ENCODE measurements around the gene UGT2B15.
"Not testable (repeated sequence)": the region's sequence is repeated elsewhere in the genome, so short reads cannot be mapped to it uniquely, and the experiment has no call there.

UGT2B15 gene

DNA sequence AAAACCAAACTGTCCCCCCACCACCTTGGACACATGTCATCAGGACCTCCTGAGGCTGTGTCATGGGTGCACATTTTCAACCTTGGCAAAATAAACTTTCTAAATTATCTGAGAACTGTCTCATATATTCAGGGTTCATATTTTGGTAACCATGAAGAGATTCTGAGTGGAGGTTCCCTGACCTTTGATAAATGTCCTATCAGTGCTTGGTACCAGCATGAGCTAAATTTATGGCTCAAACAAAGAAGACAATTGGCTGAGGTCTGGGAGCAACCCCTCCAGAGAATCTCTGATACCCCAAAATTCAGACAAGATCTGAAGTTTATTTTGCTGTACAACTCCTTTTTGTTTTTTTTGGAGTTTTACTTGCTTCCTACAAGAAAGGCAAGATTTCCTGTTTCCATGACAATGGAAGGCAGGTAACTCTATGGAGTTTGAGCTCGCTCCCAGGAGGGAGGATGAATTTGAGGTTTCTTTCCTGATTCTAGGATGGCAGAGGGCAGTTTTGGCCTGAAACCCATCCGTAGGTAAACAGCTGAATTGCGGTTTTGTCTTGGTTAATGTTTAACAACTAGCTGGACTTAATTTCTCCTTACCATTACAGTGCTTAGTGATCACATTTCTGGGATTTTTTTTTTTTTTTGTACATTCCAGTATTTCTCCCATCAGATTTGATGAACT lies 14.5 kb downstream of the UGT2B15 start:
- no peak for DNase-seq (ENCODE audit: low spot score)

DNA sequence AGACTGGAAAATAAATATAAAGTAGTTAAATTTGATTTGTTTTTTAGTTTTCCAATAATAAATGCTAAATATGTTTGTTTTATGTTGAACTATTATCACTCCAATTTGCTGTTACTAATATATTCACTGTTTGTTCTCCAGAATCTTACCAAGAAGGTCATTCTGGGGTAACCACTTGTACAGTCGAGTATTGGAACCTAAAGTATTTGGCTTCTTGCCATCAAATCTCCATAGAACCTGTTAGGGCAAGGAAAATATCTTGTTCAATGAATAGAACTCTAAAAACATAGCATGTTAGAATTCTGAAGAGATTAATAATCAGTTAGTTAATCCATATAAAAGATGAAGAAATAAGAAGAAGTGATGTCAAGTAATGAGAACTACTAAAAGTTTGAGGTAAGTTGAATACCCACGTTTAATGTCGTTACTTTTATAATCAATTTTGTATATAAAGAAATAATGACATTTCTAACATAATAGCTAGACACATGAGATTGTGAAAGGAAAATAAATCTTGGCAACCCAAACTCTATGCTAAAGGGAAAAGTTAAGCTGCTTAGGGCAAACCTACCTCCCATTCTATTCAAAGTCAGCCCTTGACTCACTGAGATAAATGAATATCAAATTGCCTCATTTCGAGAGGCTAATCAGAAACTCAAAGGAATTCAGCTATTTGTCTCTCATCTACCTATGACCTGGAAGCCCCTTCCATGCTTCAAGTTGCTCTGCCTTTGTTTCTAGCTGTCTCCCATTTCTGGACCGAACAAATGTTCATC lies 15.3 kb downstream of the UGT2B15 start:
- no peak for DNase-seq (ENCODE audit: low spot score)

DNA sequence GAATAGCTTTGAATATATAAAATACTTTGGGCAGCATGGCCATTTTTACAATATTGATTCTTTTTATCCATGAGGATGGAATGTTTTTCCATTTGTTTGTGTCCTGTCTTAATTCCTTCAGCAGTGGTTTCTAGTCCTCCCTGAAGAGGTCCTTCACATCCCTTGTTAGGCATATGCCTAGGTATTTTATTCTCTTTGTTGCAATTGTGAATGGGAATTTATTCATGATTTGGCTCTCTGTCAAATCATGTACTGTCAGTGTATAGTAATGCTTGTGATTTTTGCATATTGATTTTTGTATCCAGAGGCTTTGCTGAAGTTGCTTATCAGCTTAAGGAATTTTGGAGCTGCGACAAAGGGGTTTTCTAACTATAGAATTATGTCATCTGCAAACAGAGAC lies 18.5 kb downstream of the UGT2B15 start:
- DNase-seq (ENCODE audit: low spot score), result no peak

DNA sequence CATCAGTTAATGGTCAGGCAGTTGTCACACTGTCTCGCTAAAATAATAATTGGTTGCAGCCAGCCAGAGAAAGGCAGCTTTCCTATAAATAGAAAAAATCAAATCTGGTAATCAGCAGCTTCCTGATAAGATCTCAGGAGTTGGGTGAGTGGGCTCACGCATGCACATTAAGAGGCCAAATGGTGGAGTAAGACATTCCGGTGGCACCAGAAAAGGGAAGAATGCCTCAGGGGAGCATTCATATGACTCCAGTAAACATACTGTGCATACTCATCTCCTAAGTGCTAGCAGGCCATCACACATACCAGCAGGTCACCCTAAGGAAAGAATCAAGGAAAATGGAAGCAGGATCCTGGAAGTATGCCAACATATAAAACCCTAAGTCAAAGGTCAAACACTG lies 40.1 kb downstream of the UGT2B15 start:
- no peak for DNase-seq (ENCODE audit: low spot score)

DNA sequence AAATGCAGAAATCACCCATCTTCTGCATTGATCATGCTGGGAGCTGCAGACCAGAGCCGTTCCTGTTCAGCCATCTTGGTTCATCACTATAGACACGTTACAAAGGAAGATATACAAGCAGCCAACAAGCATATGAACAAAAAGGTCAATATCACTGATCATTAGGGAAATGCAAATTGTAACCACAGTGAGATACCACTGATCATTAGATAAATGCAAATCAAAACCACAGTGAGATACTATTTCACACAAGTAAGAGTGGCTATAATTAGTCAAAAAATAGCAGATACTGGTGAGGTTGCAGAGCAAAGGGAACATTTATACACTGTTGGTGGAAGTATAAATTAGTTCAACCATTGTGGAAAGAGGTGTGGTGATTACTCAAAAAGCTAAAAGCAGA lies 47.7 kb downstream of the UGT2B15 start:
- DNase-seq (ENCODE audit: low spot score), result not testable (repeated sequence)

DNA sequence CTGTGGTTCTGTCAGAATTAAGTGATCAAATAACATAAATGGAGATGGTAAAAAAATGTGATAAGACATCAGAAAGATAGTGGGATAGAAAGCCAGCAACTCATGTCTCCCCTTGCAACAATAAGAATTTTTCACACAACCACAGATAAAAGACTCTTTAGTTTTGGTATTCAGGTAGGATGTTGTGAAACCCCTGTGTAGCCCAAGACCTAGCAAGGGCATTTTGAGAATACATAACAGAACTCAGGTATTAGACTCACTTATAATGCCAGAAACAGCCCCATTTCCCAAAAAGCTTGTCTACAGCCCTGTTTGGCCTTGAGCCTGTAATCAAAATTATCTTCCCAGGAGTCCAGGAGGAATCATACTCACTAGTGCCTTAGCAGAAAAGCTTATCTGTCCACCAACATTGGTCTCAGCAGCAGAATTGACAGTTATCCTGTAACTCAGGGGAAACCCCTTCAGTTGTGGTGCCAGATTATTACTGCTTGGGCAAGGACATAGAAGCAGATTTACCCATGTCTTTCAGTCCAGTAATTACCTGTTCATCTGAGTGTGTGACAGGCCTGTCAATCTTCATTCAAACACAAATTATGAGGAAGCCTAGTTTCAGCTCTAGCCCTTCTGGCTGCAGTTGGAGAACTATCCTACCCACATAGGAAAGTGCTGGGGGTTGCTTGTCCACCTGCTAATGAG lies 53.3 kb downstream of the UGT2B15 start:
- no peak for DNase-seq (ENCODE audit: low spot score)

DNA sequence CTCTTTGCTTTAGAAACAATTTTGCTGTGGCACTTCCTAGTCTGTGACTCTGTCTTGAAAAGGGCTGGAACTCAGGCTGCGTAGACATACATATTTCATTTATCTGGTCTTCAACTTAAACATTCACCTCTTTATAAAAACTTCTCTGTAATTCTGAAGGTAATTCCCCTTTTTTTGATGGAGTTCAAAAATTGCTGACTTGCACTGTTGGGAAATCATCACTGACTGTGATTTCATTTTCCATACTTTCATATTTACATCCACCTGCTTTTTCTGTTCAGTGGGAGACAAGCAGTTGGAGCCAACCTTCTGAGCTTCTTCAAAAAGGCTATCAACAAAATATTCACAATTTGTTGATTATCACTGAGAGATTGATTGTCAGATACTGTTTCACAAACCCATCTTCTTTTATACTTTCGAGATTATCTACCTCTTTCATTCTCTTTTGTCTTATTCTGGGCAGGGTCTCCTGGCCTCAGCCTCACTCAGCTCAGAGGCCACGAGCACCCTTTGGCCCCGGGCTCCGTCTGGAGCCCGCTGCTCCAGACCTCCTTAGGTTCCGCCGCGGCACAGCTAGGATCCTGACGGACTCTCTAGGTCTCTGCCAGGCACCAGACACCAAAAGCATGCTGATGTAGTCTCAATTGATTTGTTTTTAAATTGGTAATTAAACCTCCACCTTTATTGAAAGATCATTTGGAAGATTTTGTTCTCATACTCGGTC lies 54.6 kb downstream of the UGT2B15 start:
- no peak for DNase-seq (ENCODE audit: low spot score)

DNA sequence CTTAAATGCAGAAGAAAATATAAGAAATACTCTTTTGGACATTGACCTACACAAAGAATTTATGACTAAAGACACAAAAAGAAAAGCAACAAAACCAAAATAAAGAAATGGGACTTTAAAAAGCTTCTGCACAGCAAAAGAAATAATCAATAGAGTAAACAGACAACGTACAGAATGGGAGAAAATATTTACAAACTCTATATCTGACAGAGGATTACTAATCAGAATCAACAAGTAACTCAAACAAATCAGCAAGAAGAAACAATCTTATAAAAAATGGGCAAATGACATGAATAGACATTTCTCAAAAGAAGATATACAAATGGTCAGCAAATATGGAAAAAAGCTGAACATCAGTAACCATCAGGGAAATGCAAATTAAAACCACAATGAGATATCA lies 56.7 kb downstream of the UGT2B15 start:
- DNase-seq (ENCODE audit: low spot score), result no peak

DNA sequence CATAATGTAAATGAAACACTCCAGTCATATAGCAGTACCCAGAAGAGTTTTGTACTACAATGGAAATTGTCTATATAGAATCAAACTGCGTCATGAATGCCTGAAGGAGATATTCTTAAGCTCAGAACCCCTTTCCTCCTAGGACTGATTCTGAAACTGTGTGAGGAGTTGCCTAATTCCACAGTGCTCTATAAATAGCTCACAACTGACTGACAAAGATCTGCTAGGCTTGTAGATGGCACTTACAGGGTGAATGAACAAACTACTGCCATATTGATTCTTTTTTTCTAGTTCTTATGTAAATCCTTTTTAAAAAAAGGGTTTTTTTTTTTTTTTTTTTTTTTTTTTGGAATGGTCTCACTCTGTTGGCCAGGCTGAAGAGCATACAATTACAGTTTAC lies 64.2 kb downstream of the UGT2B15 start:
- no peak for DNase-seq (ENCODE audit: low spot score)

DNA sequence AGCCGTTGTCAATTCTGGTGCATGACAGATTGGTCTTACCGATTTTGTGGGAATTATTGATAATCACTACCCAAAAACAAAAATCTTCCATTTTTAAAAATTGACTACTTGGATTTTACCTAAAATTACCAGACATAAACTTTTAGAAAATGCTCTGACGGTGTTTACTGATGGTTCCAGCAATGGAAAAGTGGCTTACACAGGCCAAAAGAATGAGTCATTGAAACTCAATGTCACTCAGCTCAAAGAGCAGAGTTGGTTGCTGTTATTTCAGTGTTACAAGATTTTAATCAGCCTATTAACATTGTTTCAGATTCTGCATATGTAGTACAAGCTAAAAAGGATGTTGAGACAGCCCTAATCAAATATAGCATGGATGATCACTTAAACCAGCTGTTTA lies 71.3 kb downstream of the UGT2B15 start:
- DNase-seq (ENCODE audit: low spot score), result no peak

DNA sequence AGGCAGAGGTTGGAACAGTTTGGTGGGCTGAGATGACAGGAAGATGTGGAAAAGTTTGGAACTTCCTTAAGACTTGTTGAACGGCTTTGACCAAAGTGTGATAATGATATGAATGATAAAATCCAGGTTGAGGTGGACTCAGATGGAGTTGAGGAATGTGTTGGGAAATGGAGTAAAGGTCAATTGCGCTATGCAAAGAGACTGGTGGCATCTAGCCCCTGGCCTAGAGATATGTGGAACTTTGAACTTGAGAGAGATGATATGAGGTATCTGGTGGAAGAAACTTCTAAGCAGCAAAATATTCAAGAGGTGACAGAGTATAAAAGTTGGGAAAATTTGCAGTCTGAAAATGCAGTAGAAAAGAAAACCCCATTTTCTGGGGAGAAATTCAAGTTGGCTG lies 73.0 kb downstream of the UGT2B15 start:
- no peak for DNase-seq (ENCODE audit: low spot score)

All from AG08395 (cell line).